HuH-7.5 (cell line): Measurements from ENCODE around the gene TSPAN9.

Source experiments
- DNase-seq: peaks from one replicate; pipeline ENCODE4 v3.0.0; 2011; ENCODE audit warnings: low spot score

Gene TSPAN9

GRCh38 chr12:3078086-3078820 lies 1.1 kb downstream of the TSPAN9 start:
- DNase-seq, result peak; percentile 44

- DNase-seq, result no peak
Measured at GRCh38 chr12:3081091-3081490, 3.9 kb downstream of the TSPAN9 start.

- DNase-seq, result no peak
Measured at GRCh38 chr12:3081886-3082285, 4.7 kb downstream of the TSPAN9 start.

GRCh38 chr12:3083241-3083920 lies 6.2 kb downstream of the TSPAN9 start:
- DNase-seq, result no peak

GRCh38 chr12:3083921-3084347 lies 6.8 kb downstream of the TSPAN9 start:
- DNase-seq, result no peak

GRCh38 chr12:3084742-3085141 lies 7.6 kb downstream of the TSPAN9 start:
- no peak for DNase-seq

- DNase-seq, result peak; percentile 89
Measured at GRCh38 chr12:3085341-3086139, 8.4 kb downstream of the TSPAN9 start.

GRCh38 chr12:3086211-3086610 lies 9.0 kb downstream of the TSPAN9 start:
- no peak for DNase-seq

- no peak for DNase-seq
Measured at GRCh38 chr12:3086729-3087323, 9.6 kb downstream of the TSPAN9 start.

- DNase-seq, result no peak
Measured at GRCh38 chr12:3087758-3088650, 10.8 kb downstream of the TSPAN9 start.

- DNase-seq, result no peak
Measured at GRCh38 chr12:3089588-3089987, 12.4 kb downstream of the TSPAN9 start.

GRCh38 chr12:3090240-3091037 lies 13.3 kb downstream of the TSPAN9 start:
- DNase-seq, result no peak

- DNase-seq, result no peak
Measured at GRCh38 chr12:3091038-3091319, 13.8 kb downstream of the TSPAN9 start.

GRCh38 chr12:3091382-3092241 lies 14.4 kb downstream of the TSPAN9 start:
- DNase-seq, result no peak

- DNase-seq, result no peak
Measured at GRCh38 chr12:3092764-3093163, 15.6 kb downstream of the TSPAN9 start.

GRCh38 chr12:3097186-3097804 lies 20.1 kb downstream of the TSPAN9 start:
- DNase-seq, result no peak

- DNase-seq, result no peak
Measured at GRCh38 chr12:3097836-3098235, 20.7 kb downstream of the TSPAN9 start.

GRCh38 chr12:3098436-3098835 lies 21.3 kb downstream of the TSPAN9 start:
- no peak for DNase-seq

GRCh38 chr12:3099146-3099545 lies 22.0 kb downstream of the TSPAN9 start:
- no peak for DNase-seq
